HFF-Myc (cell line): ENCODE data around the gene TGM5.

Source experiments
- DNase-seq: peaks from one replicate; pipeline ENCODE4 v3.0.0-alpha.2; 2011; ENCODE audit warnings: low read depth; ENCODE audit errors: extremely low read depth
- H3K4me3 ChIP-seq: replicated peaks from 2 replicates; pipeline ENCODE4 v1.5.1; 2011; ENCODE audit warnings: low read depth, mild to moderate bottlenecking, control low read depth, low read length
- TF ChIP-seq, protein P1 (sequence below): IDR thresholded peaks from 2 replicates; pipeline ENCODE4 v1.5.1; 2012; ENCODE audit warnings: mild to moderate bottlenecking, low read depth, low read length, control low read depth; ENCODE audit errors: missing control alignments

Gene TGM5

DNA sequence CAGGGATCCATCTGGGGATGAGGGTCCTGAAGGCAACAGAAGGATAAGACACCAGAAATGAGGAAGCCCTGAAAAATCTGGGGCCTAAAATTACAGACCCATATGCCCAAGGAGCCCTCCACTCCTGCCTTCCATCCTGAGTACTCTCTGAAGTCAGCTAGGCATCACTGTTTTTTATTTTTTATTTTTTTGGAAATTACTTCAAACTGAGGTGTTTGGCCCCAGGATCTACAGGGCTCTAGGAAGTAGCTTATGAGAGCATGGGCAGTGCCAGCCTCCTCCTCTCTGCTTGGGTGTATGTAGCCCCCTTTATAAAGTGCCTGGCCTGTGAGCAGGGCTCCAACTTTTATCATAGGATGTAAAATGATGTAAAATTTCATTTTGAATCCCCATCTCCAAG lies 53.8 kb downstream of the TGM5 start:
- DNase-seq, result no peak
- H3K4me3 ChIP-seq, result no peak overlapping the region
- TF ChIP-seq, protein P1, sequence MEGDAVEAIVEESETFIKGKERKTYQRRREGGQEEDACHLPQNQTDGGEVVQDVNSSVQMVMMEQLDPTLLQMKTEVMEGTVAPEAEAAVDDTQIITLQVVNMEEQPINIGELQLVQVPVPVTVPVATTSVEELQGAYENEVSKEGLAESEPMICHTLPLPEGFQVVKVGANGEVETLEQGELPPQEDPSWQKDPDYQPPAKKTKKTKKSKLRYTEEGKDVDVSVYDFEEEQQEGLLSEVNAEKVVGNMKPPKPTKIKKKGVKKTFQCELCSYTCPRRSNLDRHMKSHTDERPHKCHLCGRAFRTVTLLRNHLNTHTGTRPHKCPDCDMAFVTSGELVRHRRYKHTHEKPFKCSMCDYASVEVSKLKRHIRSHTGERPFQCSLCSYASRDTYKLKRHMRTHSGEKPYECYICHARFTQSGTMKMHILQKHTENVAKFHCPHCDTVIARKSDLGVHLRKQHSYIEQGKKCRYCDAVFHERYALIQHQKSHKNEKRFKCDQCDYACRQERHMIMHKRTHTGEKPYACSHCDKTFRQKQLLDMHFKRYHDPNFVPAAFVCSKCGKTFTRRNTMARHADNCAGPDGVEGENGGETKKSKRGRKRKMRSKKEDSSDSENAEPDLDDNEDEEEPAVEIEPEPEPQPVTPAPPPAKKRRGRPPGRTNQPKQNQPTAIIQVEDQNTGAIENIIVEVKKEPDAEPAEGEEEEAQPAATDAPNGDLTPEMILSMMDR, result no peak

- TF ChIP-seq, protein P1, result no peak
- no peak overlapping the region for H3K4me3 ChIP-seq
- DNase-seq, result no peak
These were observed 54.4 kb downstream of the TGM5 start for GRCh38 chr15:43212299-43212698.

GRCh38 chr15:43211224-43211735 lies 55.4 kb downstream of the TGM5 start:
- H3K4me3 ChIP-seq, result no peak overlapping the region
- DNase-seq, result no peak
- TF ChIP-seq, protein P1, result no peak

DNA sequence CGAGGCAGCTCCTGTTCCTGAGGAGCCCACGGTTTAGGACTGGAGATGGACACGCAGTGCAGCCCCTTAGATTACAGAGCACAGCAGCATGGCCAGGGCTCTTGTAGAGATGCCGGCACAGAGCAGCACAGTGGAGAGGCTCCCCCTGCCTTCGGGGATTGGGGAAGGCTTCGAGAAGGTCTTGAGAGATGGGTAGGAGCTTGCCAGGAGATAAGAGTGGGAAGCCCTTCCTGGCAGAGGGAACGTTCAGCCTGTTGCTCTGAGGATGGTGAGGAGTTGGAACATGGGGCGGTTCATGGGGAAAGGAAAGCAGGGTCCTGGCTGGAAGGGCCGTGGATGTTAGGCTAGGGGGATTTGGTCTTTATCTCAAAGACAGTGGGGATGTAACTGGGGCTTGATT lies 55.9 kb downstream of the TGM5 start:
- no peak overlapping the region for H3K4me3 ChIP-seq
- no peak for DNase-seq
- TF ChIP-seq, protein P1, result no peak

DNA sequence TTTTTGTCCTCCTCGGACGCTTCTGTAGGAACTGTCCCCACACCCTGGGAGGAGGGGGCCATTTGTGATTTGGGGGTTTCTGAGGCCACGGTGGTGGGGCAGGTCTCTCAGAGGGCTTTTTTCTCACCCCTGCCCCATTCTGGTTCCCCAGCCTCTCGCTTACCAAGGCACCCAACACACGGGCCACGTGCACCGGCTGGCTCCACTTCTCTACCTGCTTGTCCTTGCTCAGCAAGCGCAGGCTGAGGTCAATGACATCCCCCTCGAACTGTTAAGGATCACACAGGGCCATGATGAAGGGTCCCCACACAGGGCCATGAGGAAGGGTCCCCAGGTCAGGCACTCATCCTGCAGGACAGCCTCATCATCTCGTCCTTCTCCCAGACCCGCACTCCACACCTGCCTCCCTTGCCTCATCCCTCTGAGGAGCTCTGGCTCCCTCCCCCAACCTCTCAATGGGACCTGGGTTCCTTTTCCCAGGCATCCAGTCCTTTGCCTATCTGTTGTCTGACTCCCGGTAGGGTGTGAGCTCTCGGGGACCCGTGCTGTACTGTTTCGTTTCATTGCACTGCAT lies 56.5 kb downstream of the TGM5 start:
- no peak for DNase-seq
- no peak overlapping the region for H3K4me3 ChIP-seq
- TF ChIP-seq, protein P1, result no peak

DNA sequence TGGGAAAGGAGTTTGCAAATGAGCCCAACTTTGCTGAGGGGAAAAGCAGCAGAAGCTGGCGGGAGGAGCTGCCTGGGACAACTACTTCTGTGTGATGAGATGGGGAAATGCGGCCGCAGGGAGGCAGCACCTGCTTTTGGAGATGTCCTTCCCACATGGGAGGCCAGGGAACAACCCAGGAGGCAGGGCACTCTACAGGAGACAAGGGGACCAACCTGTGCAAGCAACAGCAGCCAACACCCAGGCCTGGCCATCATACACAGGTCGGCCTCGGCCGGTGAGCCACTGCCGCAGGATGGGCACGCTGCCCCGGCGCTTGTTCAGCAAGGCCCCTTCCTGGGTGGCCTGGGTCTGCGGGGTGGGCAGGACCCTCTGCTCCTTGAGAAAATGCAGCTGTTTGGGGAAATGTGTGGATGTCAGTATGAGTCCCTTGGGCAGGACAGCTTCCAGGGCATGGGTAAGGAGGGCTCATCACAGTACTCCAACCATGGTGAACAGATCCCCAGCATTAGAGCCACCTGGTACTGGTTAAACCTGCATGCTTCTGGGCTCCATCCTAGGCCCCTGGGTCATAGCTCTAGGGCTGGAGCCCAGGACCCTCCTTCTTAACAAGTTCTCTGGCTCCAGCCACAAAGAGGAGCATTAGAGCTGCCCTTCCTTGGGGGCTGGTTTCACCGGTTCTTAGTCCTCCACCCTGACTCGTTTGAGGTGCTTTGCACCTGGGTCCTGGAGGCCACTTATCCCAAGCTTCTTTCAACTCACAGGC lies 57.5 kb downstream of the TGM5 start:
- DNase-seq, result no peak
- TF ChIP-seq, protein P1, result peak; percentile 16
- no peak overlapping the region for H3K4me3 ChIP-seq
